GM21526 (cell line): Measurements from ENCODE around the gene RALGDS.

ENCODE experiments used
- ATAC-seq: cut with Tn5 transposase; IDR thresholded peaks from one replicate; pipeline ENCODE4 v1.9.1; 2021; ENCODE audit warnings: moderate library complexity; ENCODE audit not compliant: unreplicated experiment, low FRiP score

Gene RALGDS

GRCh38 chr9:133057553-133057952 lies 63.5 kb downstream of the RALGDS start:
- no peak for ATAC-seq

GRCh38 chr9:133057006-133057405 lies 64.0 kb downstream of the RALGDS start:
- ATAC-seq, result no peak

- ATAC-seq, result no peak
Observed at GRCh38 chr9:133056533-133056932, 64.5 kb downstream of the RALGDS start.

GRCh38 chr9:133055788-133056420 lies 65.1 kb downstream of the RALGDS start:
- ATAC-seq, result no peak

- no peak for ATAC-seq
Observed at GRCh38 chr9:133054966-133055365, 66.1 kb downstream of the RALGDS start.

GRCh38 chr9:133054194-133054890 lies 66.7 kb downstream of the RALGDS start:
- ATAC-seq, result no peak

GRCh38 chr9:133051966-133052539 lies 69.0 kb downstream of the RALGDS start:
- no peak for ATAC-seq

GRCh38 chr9:133051281-133051900 lies 69.6 kb downstream of the RALGDS start:
- no peak for ATAC-seq

GRCh38 chr9:133050781-133051180 lies 70.3 kb downstream of the RALGDS start:
- no peak for ATAC-seq

GRCh38 chr9:133050142-133050541 lies 70.9 kb downstream of the RALGDS start:
- ATAC-seq, result no peak

- ATAC-seq, result no peak
Observed at GRCh38 chr9:133049043-133049442, 72.0 kb downstream of the RALGDS start.

- no peak for ATAC-seq
Observed at GRCh38 chr9:133048595-133048994, 72.4 kb downstream of the RALGDS start.
